Nasal cavity respiratory epithelium epithelial cell of viscerocranial mucosa (primary cell): ENCODE measurements around the gene MACO1. TPM values are rescaled to one million over a fixed set of nuclear protein-coding genes. Genes with fewer than 3 reads are reported as not detected.

Experiments used
- total RNA-seq: library from RNA; depleted of rRNA; stranded (reverse); fragments of >200 nt; gene quantifications from 2 replicates; pipeline ENCODE4 v1.2.3, GENCODE V29; 2014

The MACO1 gene
- total RNA-seq: 16.4 and 20.8 TPM in 2 replicates

DNA sequence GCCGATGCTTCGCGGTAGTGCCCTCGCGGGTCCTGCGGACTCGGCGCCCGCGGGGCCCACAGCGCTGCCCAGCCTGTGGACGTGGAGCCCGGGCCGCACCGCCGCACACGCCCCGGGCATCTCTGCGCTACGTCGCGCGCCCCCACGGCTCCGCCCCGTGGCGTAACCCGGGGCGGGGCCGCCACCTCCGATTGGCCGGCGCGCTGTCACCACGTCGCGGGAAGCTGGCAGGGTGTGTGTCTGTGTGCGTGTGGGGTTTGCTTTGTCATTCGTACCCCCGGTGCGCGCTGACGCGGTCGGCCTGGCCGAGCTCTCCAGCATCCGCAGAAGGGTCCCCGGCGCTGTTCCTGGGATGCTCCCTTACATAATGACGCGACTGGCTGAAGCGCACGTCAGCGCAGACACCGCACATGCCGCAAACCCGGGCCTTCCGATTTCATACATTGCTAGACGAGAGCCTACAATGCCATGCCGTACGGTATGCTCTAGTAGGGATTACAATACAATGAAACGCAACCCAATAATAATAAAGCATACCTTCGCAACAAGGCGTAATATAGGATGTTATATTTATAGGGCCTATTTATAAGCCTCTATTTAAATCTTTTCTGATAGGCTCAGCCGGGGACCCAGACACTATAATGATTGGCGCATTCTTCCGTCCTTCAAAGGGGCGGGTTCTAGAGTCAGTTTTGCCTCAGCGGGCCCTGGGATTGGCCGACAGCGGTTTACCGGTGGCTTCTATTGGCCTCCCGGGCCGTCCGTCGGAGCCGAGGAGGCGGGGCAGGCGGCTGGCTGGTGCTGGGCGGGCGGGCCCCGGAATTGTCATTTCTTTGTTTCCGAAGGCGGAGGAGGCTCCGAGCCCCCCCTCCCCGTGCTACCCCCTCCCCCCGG lies at the start of gene MACO1:
TSS of gene MACO1 (plus strand) at position 825 of the 894 bp plus-strand sequence. CDS start 202 bp downstream, outside the sequence.

DNA sequence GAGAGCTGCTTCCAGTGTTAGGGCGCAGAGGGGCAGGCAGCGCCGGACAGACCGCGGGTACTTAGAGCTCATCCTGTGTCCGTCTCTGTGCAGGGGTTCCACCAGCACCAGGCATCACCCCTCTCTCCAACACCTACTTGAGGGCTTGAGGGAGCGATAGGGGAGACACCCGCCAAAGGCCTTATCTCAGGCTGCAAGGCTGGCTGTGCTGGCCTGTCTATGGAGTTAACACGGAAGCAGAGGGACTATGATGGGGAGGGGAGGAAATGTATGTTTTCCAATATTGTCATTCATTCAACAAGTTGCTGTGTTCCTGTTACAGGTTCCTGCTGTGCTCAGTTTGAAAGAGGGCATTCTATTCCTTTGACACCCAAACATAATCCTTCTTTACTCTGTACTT lies 10.0 kb upstream of the MACO1 start, which contains the start of gene RHCE:
TSS of gene RHCE (minus strand) at position 111 of the 400 bp plus-strand sequence. CDS start at position 72, 39 bp downstream.

DNA sequence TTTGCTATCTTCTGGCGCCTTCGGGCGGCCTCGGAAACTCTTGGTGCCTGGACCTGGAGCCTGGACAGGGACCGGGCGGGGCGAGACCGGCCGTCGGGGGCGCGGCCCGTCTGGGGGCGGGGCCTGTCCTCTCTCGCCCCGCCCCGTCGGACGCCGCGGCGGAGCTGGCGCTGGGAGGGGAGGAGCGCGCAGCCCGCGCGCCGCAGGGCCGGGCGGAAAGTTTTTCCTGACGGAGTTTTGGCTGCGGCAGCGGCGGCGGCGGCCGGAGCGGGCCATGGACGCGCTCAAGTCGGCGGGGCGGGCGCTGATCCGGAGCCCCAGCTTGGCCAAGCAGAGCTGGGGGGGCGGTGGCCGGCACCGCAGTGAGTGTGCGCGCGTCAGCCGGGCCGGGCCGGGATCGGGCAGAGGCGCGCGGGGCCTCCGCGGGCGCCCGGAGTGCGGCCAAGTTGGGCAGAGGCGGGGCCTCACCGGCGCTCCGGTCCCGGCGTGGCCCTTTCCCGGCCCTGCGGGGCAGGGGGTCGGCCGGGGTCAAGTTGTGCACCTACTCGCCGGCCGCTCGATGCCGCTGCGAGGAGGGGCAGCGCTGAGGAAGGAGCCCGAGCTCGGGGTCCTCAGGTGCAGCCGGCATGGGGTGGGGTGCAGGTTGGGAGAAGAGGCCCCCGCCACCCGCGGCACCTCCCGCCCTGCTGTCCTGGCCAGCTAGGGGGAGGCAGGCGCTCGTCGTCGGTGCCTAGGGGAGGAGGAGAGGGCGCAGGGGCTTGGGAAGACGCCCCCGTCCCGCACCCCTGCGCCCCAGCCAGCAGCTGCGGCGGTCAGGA lies 112.9 kb downstream of the MACO1 start, which contains the start of gene LDLRAP1:
TSS of gene LDLRAP1 (plus strand) at position 182 of the 818 bp plus-strand sequence. CDS start at position 275, 93 bp downstream.

Other genes with a start within 250 kb of the MACO1 start
- gene SYF2, start 198.4 kb upstream of the MACO1 start, total RNA-seq: 35.4 and 35.9 TPM in 2 replicates
- 65.6 and 88.9 TPM in 2 replicates for gene RSRP1, start 183.4 kb upstream of the MACO1 start, total RNA-seq
- gene RHD, start 158.4 kb upstream of the MACO1 start, total RNA-seq: not detected in 2 replicates
- gene TMEM50A, start 92.6 kb upstream of the MACO1 start, total RNA-seq: 90.3 and 122 TPM in 2 replicates
- gene RHCE, start 10.1 kb upstream of the MACO1 start, total RNA-seq: 0.43 and 1.7 TPM in 2 replicates
- 15.7 and 36.0 TPM in 2 replicates for gene LDLRAP1, start 112.7 kb downstream of the MACO1 start, total RNA-seq
- 0.34 and 1.9 TPM in 2 replicates for gene MAN1C1, start 185.9 kb downstream of the MACO1 start, total RNA-seq